ENCODE results near the gene LRP1B. TPM values are rescaled to one million over a fixed set of nuclear protein-coding genes. Genes with fewer than 3 reads are reported as not detected.

The LRP1B gene
- total and polyA plus RNA-seq, 4 donors, result 0.01 to 0.84 (median 0.17) TPM

DNA sequence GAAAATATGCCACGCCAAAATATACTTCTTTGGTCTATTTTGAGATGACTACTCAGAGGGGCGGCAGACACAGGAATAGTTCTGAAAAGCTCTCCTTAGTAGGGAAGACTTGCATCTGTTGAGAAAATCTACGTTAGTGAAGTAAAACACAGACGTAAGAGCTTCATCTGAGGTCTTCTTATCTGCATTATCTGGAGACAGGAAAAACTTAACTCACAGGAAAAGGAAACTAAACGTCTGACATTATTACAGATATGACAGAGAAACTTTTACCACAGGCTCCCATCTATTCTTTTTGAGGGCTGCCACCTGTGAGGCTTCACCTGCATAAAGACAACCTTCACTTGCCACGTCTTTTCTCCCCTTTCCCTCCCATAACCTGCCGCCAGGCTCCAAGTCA lies 1295.7 kb downstream of the LRP1B start:
- H3K36me3 ChIP-seq (ENCODE audit: control insufficient read depth in 4 of 4, insufficient read depth in 3 of 4, low read depth in 1 of 4, low read length in 3 of 4), result no peaks in the 10 kb centered on the region
- H3K27me3 ChIP-seq (ENCODE audit: control insufficient read depth in 4 of 4, insufficient read depth in 4 of 4, low read length in 3 of 4), result no peaks in the 10 kb centered on the region
- DNase-seq (ENCODE audit: low spot score), result no peak
- no peak for TF ChIP-seq RXRA (IDR thresholded peaks at IDR 0.05)
- TF ChIP-seq HNF4A (conservative IDR thresholded peaks at IDR 0.05), result no peak
- TF ChIP-seq FOXA2 (IDR thresholded peaks at IDR 0.05), result no peak
- TF ChIP-seq JUND (IDR thresholded peaks at IDR 0.05), result no peak
- TF ChIP-seq, protein P1, sequence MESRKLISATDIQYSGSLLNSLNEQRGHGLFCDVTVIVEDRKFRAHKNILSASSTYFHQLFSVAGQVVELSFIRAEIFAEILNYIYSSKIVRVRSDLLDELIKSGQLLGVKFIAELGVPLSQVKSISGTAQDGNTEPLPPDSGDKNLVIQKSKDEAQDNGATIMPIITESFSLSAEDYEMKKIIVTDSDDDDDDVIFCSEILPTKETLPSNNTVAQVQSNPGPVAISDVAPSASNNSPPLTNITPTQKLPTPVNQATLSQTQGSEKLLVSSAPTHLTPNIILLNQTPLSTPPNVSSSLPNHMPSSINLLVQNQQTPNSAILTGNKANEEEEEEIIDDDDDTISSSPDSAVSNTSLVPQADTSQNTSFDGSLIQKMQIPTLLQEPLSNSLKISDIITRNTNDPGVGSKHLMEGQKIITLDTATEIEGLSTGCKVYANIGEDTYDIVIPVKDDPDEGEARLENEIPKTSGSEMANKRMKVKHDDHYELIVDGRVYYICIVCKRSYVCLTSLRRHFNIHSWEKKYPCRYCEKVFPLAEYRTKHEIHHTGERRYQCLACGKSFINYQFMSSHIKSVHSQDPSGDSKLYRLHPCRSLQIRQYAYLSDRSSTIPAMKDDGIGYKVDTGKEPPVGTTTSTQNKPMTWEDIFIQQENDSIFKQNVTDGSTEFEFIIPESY (IDR thresholded peaks at IDR 0.05), result no peak
- TF ChIP-seq EGR1 (IDR thresholded peaks at IDR 0.05; ENCODE audit: low read depth in 2 of 2), result no peak
- TF ChIP-seq FOXA1 (IDR thresholded peaks at IDR 0.05), result no peak
- no peaks in the 10 kb centered on the region for H3K4me1 ChIP-seq (ENCODE audit: control insufficient read depth in 4 of 4, insufficient read depth in 4 of 4, low read length in 3 of 4)
- WGBS, result 69% methylated on average over 7 of the region's 7 CpGs
- H3K9me3 ChIP-seq (ENCODE audit: control insufficient read depth in 4 of 4, low read length in 3 of 4), result no peaks in the 10 kb centered on the region
- H3K4me3 ChIP-seq (ENCODE audit: low read depth in 1 of 3, low read length in 3 of 3), result no peak overlapping the region
- no peak overlapping the region for H3K9ac ChIP-seq (ENCODE audit: low read depth in 1 of 2, low read length in 2 of 2)
- H3K27ac ChIP-seq (ENCODE audit: low read depth in 1 of 2, low read length in 2 of 2), result no peak overlapping the region

DNA sequence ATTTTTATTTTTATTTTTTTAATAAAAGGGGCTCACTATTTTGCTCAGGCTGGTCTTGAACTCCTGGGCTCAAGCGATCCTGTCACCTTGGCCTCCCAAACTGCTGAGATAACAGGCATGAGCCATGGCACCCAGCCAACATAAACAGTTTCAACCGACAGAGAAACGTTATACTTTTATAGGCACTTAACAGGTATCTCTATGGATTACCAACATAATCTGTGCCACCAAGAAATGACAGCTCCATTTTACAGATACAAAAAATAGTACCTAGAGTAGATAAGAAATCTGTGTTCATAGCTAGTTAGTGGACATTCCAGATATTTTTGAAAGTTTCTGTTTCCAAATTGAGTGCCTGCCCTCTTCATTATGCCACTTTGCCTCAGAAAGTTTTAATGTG lies 1316.7 kb downstream of the LRP1B start:
- no peak overlapping the region for H3K27ac ChIP-seq (ENCODE audit: low read depth in 1 of 2, low read length in 2 of 2)
- DNase-seq (ENCODE audit: low spot score), result no peak
- 47% methylated on average over 3 of the region's 3 CpGs for WGBS
- H3K9me3 ChIP-seq (ENCODE audit: control insufficient read depth in 4 of 4, low read length in 3 of 4), result no peaks in the 10 kb centered on the region
- H3K4me3 ChIP-seq (ENCODE audit: low read depth in 1 of 3, low read length in 3 of 3), result no peak overlapping the region
- TF ChIP-seq HNF4A (conservative IDR thresholded peaks at IDR 0.05) (no peak), TAF1 (conservative IDR thresholded peaks at IDR 0.05) (no peak), NR2F2 (IDR thresholded peaks at IDR 0.05) (no peak), YY1 (IDR thresholded peaks at IDR 0.05) (no peak), EGR1 (IDR thresholded peaks at IDR 0.05; ENCODE audit: low read depth in 2 of 2) (no peak), JUND (IDR thresholded peaks at IDR 0.05) (no peak), SP1 (IDR thresholded peaks at IDR 0.05) (no peak)
- TF ChIP-seq, protein P1 (IDR thresholded peaks at IDR 0.05), result no peak
- TF ChIP-seq, protein P2, sequence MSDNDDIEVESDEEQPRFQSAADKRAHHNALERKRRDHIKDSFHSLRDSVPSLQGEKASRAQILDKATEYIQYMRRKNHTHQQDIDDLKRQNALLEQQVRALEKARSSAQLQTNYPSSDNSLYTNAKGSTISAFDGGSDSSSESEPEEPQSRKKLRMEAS (IDR thresholded peaks at IDR 0.05), result no peak
- TF ChIP-seq, protein P3, sequence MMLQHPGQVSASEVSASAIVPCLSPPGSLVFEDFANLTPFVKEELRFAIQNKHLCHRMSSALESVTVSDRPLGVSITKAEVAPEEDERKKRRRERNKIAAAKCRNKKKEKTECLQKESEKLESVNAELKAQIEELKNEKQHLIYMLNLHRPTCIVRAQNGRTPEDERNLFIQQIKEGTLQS (IDR thresholded peaks at IDR 0.05), result no peak
- no peaks in the 10 kb centered on the region for H3K27me3 ChIP-seq (ENCODE audit: control insufficient read depth in 4 of 4, insufficient read depth in 4 of 4, low read length in 3 of 4)
- no peak overlapping the region for H3K9ac ChIP-seq (ENCODE audit: low read depth in 1 of 2, low read length in 2 of 2)
- no peaks in the 10 kb centered on the region for H3K36me3 ChIP-seq (ENCODE audit: control insufficient read depth in 4 of 4, insufficient read depth in 3 of 4, low read depth in 1 of 4, low read length in 3 of 4)
- H3K4me1 ChIP-seq (ENCODE audit: control insufficient read depth in 4 of 4, insufficient read depth in 4 of 4, low read length in 3 of 4), result no peaks in the 10 kb centered on the region

DNA sequence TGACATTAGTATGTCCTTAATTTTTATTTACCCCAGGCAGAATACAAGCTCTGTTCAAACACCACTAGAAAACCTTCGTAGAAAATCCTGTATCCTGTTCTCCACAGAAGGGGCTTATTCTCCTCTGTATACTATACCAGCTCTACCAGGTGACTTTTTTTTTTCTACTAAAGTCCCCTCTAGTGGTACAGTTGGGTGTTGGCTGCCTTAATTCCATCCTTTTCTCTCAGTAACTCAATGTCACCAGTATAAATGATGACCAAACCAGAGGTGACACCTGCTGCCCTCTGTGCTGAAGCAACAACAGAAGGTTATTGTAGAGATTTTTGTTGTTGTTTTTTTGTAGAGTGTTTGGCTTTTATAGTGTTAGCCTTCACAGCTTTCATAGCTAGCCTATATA lies 1322.0 kb downstream of the LRP1B start:
- Histone ChIP-seq H3K4me3 (ENCODE audit: low read depth in 1 of 3, low read length in 3 of 3) (no peak overlapping the region), H3K27me3 (ENCODE audit: control insufficient read depth in 4 of 4, insufficient read depth in 4 of 4, low read length in 3 of 4) (no peaks in the 10 kb centered on the region), H3K27ac (ENCODE audit: low read depth in 1 of 2, low read length in 2 of 2) (no peak overlapping the region), H3K9me3 (ENCODE audit: control insufficient read depth in 4 of 4, low read length in 3 of 4) (no peaks in the 10 kb centered on the region), H3K9ac (ENCODE audit: low read depth in 1 of 2, low read length in 2 of 2) (no peak overlapping the region), H3K4me1 (ENCODE audit: control insufficient read depth in 4 of 4, insufficient read depth in 4 of 4, low read length in 3 of 4) (no peaks in the 10 kb centered on the region), H3K36me3 (ENCODE audit: control insufficient read depth in 4 of 4, insufficient read depth in 3 of 4, low read depth in 1 of 4, low read length in 3 of 4) (no peaks in the 10 kb centered on the region)
- no peak for DNase-seq (ENCODE audit: low spot score)
- 79% methylated on average over 1 of the region's 1 CpG for WGBS
- TF ChIP-seq, protein P2 (IDR thresholded peaks at IDR 0.05), result no peak
- TF ChIP-seq RAD21 (IDR thresholded peaks at IDR 0.05) (no peak), TAF1 (conservative IDR thresholded peaks at IDR 0.05) (no peak)
- TF ChIP-seq, protein P4, sequence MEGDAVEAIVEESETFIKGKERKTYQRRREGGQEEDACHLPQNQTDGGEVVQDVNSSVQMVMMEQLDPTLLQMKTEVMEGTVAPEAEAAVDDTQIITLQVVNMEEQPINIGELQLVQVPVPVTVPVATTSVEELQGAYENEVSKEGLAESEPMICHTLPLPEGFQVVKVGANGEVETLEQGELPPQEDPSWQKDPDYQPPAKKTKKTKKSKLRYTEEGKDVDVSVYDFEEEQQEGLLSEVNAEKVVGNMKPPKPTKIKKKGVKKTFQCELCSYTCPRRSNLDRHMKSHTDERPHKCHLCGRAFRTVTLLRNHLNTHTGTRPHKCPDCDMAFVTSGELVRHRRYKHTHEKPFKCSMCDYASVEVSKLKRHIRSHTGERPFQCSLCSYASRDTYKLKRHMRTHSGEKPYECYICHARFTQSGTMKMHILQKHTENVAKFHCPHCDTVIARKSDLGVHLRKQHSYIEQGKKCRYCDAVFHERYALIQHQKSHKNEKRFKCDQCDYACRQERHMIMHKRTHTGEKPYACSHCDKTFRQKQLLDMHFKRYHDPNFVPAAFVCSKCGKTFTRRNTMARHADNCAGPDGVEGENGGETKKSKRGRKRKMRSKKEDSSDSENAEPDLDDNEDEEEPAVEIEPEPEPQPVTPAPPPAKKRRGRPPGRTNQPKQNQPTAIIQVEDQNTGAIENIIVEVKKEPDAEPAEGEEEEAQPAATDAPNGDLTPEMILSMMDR (IDR thresholded peaks at IDR 0.05; ENCODE audit: low read depth, low read length, missing input control), result no peak
